ENCODE measurements around the gene ADARB2.

DNA sequence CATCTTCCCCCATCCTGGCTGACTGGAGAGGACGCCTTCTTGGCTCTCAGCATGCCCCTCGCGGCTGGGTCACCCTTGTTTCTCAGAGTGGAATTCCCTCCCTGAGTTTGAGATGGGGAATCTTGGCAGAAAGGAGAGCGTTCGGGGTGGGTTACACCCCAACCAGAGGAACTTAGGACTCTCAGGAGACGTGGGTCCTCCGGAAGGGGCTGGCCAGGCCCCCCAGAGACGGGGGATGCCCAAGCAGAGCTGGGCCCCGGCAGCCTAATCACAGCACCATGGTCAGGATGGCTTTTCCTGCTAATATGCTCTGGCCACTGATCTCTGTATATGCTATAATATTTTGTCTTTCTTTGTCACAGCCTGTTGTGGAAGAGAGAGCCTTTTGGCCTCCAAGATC, 466.8 kb downstream of the ADARB2 start:
- TF ChIP-seq, protein P1, sequence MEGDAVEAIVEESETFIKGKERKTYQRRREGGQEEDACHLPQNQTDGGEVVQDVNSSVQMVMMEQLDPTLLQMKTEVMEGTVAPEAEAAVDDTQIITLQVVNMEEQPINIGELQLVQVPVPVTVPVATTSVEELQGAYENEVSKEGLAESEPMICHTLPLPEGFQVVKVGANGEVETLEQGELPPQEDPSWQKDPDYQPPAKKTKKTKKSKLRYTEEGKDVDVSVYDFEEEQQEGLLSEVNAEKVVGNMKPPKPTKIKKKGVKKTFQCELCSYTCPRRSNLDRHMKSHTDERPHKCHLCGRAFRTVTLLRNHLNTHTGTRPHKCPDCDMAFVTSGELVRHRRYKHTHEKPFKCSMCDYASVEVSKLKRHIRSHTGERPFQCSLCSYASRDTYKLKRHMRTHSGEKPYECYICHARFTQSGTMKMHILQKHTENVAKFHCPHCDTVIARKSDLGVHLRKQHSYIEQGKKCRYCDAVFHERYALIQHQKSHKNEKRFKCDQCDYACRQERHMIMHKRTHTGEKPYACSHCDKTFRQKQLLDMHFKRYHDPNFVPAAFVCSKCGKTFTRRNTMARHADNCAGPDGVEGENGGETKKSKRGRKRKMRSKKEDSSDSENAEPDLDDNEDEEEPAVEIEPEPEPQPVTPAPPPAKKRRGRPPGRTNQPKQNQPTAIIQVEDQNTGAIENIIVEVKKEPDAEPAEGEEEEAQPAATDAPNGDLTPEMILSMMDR (IDR thresholded peaks at IDR 0.05), result no peak
- no peak for TF ChIP-seq POLR2A (IDR thresholded peaks at IDR 0.05)

All from testis (tissue), 2 donors.